ENCODE results near the gene TMEM186.

TMEM186 gene

GRCh38 chr16:8761078-8761477, 36.4 kb downstream of the TMEM186 start:
- no peak for ATAC-seq
- TF ChIP-seq ISL1 (CRISPR knock-in tag; IDR thresholded peaks at IDR 0.05), result no peak
- TF ChIP-seq PPARA (CRISPR knock-in tag; IDR thresholded peaks at IDR 0.05; ENCODE audit: borderline replicate concordance), result no peak
- TF ChIP-seq ZC3H10 (CRISPR knock-in tag; IDR thresholded peaks at IDR 0.05), result no peak
- TF ChIP-seq OSR1 (CRISPR knock-in tag; IDR thresholded peaks at IDR 0.05), result no peak
- TF ChIP-seq ESRRG (CRISPR knock-in tag; IDR thresholded peaks at IDR 0.05), result no peak
- TF ChIP-seq, protein P1, sequence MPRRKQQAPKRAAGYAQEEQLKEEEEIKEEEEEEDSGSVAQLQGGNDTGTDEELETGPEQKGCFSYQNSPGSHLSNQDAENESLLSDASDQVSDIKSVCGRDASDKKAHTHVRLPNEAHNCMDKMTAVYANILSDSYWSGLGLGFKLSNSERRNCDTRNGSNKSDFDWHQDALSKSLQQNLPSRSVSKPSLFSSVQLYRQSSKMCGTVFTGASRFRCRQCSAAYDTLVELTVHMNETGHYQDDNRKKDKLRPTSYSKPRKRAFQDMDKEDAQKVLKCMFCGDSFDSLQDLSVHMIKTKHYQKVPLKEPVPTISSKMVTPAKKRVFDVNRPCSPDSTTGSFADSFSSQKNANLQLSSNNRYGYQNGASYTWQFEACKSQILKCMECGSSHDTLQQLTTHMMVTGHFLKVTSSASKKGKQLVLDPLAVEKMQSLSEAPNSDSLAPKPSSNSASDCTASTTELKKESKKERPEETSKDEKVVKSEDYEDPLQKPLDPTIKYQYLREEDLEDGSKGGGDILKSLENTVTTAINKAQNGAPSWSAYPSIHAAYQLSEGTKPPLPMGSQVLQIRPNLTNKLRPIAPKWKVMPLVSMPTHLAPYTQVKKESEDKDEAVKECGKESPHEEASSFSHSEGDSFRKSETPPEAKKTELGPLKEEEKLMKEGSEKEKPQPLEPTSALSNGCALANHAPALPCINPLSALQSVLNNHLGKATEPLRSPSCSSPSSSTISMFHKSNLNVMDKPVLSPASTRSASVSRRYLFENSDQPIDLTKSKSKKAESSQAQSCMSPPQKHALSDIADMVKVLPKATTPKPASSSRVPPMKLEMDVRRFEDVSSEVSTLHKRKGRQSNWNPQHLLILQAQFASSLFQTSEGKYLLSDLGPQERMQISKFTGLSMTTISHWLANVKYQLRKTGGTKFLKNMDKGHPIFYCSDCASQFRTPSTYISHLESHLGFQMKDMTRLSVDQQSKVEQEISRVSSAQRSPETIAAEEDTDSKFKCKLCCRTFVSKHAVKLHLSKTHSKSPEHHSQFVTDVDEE (CRISPR knock-in tag; IDR thresholded peaks at IDR 0.05), result no peak
- TF ChIP-seq GLIS3 (CRISPR knock-in tag; IDR thresholded peaks at IDR 0.05), result no peak
- TF ChIP-seq POU6F1 (CRISPR knock-in tag; IDR thresholded peaks at IDR 0.05; ENCODE audit: borderline replicate concordance, low read depth), result no peak
- TF ChIP-seq TOX (CRISPR knock-in tag; IDR thresholded peaks at IDR 0.05; ENCODE audit: borderline replicate concordance), result no peak
- TF ChIP-seq ZNF8 (CRISPR knock-in tag; IDR thresholded peaks at IDR 0.05), result no peak
- no peak for TF ChIP-seq ARNTL (CRISPR knock-in tag; IDR thresholded peaks at IDR 0.05; ENCODE audit: borderline replicate concordance, low read depth)
- TF ChIP-seq, protein P2, sequence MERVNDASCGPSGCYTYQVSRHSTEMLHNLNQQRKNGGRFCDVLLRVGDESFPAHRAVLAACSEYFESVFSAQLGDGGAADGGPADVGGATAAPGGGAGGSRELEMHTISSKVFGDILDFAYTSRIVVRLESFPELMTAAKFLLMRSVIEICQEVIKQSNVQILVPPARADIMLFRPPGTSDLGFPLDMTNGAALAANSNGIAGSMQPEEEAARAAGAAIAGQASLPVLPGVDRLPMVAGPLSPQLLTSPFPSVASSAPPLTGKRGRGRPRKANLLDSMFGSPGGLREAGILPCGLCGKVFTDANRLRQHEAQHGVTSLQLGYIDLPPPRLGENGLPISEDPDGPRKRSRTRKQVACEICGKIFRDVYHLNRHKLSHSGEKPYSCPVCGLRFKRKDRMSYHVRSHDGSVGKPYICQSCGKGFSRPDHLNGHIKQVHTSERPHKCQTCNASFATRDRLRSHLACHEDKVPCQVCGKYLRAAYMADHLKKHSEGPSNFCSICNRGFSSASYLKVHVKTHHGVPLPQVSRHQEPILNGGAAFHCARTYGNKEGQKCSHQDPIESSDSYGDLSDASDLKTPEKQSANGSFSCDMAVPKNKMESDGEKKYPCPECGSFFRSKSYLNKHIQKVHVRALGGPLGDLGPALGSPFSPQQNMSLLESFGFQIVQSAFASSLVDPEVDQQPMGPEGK (CRISPR knock-in tag; IDR thresholded peaks at IDR 0.05; ENCODE audit: borderline replicate concordance), result no peak

GRCh38 chr16:8760021-8760420, 37.4 kb downstream of the TMEM186 start:
- TF ChIP-seq ZFP3 (CRISPR knock-in tag; IDR thresholded peaks at IDR 0.05) (no peak), CSRNP3 (CRISPR knock-in tag; IDR thresholded peaks at IDR 0.05) (no peak), ESRRG (CRISPR knock-in tag; IDR thresholded peaks at IDR 0.05) (no peak), GLIS3 (CRISPR knock-in tag; IDR thresholded peaks at IDR 0.05) (no peak), ZFP30 (CRISPR knock-in tag; IDR thresholded peaks at IDR 0.05) (no peak), PPARA (CRISPR knock-in tag; IDR thresholded peaks at IDR 0.05; ENCODE audit: borderline replicate concordance) (no peak), ZNF565 (CRISPR knock-in tag; conservative IDR thresholded peaks at IDR 0.05; ENCODE audit: low read depth) (no peak), TCF4 (CRISPR knock-in tag; IDR thresholded peaks at IDR 0.05; ENCODE audit: borderline replicate concordance) (no peak), SNAI2 (CRISPR knock-in tag; IDR thresholded peaks at IDR 0.05) (no peak), RARB (CRISPR knock-in tag; IDR thresholded peaks at IDR 0.05) (no peak), ZC3H10 (CRISPR knock-in tag; IDR thresholded peaks at IDR 0.05) (no peak), BACH2 (CRISPR knock-in tag; IDR thresholded peaks at IDR 0.05; ENCODE audit: borderline replicate concordance) (no peak), ZNF70 (CRISPR knock-in tag; IDR thresholded peaks at IDR 0.05) (no peak)
- TF ChIP-seq, protein P1 (CRISPR knock-in tag; IDR thresholded peaks at IDR 0.05), result no peak
- no peak for ATAC-seq

Data from SK-N-SH treated with all-trans-retinoic acid at 6 μM for 48 hours (cell line).